Measurements from ENCODE around the gene ZNF490. TPM values are rescaled to one million over a fixed set of nuclear protein-coding genes. Genes with fewer than 3 reads are reported as not detected.
A peak's percentile ranks its signal among the peaks of the same experiment; 100 is the strongest.
"Not testable (repeated sequence)": the region's sequence is repeated elsewhere in the genome, so short reads cannot be mapped to it uniquely, and the experiment has no call there.

The ZNF490 gene
- total RNA-seq, 1 donor from 2014 or later: 5.1 TPM

DNA sequence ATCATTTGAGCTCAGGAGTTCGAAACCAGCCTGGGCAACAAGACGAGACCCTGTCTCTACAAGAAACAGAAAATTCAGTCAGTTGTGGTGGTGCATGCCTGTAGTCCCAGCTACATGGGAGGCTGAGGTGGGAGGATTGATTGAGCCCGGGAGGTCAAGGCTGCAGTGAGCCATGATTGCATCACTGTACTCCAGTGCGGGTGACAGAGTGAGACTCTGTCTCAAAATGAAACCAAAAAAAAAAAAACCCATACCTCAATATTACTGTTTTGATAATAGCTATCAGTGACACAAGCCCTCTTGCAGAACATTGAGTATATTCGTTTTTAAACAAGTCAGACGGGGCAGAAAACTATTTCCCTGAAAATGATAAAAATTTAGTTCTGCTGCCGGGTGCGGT is 16.3 kb upstream of the ZNF490 start:
- intact Hi-C loops (cut with DNase I): no loop called here
- no peak for DNase-seq (ENCODE audit: low spot score)

DNA sequence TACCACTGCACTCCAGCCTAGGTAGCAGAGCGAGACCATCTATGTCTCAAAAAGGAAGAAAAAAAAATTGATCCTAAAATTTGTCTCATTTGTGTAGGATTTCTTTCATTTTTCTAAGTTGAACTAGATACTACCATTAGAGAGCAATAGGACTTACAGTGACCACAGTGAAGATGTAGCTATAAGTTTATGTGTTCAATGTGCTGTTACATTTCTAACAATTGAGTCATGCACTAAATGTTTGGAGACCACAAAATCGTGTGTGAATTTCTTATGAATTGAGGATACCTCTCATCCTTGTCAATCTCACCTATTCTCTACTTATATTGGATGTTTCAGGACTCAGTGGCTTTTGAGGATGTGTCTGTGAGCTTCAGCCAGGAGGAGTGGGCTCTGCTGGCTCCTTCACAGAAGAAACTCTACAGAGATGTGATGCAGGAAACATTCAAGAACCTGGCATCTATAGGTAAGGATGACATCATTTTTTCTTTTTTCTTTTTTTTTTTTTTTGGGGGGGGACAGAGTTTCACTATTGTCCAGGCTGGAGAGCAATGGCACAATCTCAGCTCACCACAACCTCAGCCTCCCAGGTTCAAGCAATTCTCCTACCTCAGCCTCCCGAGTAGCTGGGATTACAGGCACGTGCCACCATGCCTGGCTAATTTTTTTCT is 12.9 kb upstream of the ZNF490 start:
- intact Hi-C loops (cut with DNase I): no loop called here
- no peak for DNase-seq (ENCODE audit: low spot score)

GRCh38 chr19:12621253-12622024 is 10.8 kb upstream of the ZNF490 start:
- intact Hi-C loops (cut with DNase I): not testable (repeated sequence)

DNA sequence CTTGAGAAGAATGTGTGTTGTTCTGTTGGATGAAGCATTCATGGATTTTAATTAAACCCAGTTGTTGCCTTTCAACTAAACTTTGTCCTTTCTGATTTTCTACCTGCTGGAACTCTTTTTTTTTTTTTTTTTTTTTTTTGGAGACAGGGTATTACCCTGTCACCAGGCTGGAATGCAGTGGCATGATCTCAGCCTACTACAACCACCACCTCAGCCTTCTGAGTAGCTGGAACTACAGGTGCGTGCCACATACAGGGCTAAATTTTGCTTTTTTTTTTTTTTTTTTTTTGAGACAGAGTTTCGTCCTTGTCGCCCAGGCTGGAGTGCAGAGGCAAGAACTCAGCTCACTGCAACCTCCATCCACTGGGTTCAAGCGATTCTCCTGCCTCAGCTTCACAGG is 7.0 kb upstream of the ZNF490 start:
- DNase-seq (ENCODE audit: low spot score): no peak
- intact Hi-C loops (cut with DNase I): no loop called here

More at GRCh38 chr19:12621253-12622024, 10.8 kb upstream of the ZNF490 start:
- not testable (repeated sequence) for DNase-seq (ENCODE audit: low spot score)

DNA sequence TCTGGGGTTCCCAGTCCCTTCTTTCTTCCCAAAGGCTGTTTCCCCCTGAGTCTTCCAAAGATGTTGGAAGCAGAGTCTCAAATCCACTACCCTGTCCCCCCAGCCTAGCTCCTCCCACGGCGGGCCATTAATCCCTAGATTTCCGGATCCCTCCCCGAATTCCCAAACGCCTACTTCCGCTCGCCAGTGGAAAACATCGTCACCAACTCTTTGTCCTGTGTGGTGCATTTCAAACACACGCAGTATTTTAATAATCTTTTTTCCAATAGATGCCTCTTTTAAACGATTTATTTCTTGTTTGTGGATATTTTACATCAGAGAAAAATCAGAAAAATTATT is 717 bp upstream of the ZNF490 start:
- intact Hi-C loops (cut with DNase I): loop anchor here (2.0 kb wide), 1 partner anchor 61 kb away; the partner anchor contains the start of gene ZNF564
- peak; percentile 79 for DNase-seq (ENCODE audit: low spot score)

DNA sequence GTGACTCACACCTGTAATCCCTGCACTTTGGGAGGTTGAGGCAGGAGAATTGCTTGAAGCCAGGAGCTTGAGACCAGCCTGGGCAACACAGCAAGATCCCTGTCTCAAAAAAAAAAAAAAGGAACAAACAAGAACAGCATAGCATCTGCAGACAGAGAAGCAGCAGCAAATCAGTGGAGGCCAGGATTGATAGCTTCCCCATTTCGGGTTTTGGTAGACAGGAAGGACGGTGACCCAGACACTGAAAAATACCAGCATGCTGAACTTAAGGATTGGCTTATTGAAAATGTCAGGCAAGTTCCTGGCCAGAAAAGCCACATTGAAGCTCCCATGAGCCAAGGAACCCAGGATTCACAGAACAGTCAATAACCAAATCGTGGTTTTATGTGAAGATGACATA is 3.0 kb downstream of the ZNF490 start:
- intact Hi-C loops (cut with DNase I): no loop called here
- no peak for DNase-seq (ENCODE audit: low spot score)

GRCh38 chr19:12606796-12607195 is 3.8 kb downstream of the ZNF490 start:
- no peak for DNase-seq (ENCODE audit: low spot score)
- intact Hi-C loops (cut with DNase I): no loop called here

GRCh38 chr19:12603714-12604113 is 6.9 kb downstream of the ZNF490 start:
- intact Hi-C loops (cut with DNase I): no loop called here
- no peak for DNase-seq (ENCODE audit: low spot score)

DNA sequence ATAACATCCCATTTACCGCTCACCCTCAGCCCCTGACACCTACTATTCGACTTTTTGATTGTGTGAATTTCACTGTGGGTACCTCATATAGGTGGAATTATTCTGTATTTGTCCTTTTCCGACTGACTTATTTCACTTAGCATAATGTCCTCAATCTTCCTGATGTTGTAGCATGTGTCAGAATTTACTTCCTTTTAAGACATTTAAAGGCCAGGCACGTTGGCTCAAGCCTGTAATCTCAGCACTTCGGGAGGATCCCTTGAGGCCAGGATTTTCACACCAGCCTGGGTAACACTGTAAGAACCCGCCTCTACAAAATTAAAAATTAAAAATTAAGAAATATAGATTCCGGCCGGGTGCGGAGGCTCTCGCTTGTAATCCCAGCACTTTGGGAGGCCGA is 13.0 kb downstream of the ZNF490 start:
- intact Hi-C loops (cut with DNase I): no loop called here
- no peak for DNase-seq (ENCODE audit: low spot score)

- intact Hi-C loops (cut with DNase I): no loop called here
- no peak for DNase-seq (ENCODE audit: low spot score)
Measured at GRCh38 chr19:12596927-12597548, 13.6 kb downstream of the ZNF490 start.

DNA sequence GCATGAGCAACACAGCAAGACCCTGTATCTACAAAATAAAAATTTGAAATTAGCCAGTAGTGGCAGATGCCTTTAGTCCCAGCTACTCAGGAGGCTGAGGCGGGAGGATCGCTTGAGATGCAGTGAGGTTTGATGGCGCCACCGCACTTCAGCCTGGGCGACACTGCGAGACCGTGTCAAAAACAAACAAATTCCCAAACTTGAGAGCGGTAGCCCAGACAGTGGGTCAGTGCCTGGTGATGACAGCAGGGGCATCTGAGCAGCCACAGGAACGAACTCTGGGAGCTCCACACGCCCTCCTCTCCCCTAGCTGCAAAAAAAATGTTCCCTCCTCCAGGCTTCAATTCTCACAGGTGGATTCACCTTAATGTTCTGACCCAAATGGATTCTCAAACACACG is 14.1 kb downstream of the ZNF490 start:
- intact Hi-C loops (cut with DNase I): no loop called here
- no peak for DNase-seq (ENCODE audit: low spot score)

DNA sequence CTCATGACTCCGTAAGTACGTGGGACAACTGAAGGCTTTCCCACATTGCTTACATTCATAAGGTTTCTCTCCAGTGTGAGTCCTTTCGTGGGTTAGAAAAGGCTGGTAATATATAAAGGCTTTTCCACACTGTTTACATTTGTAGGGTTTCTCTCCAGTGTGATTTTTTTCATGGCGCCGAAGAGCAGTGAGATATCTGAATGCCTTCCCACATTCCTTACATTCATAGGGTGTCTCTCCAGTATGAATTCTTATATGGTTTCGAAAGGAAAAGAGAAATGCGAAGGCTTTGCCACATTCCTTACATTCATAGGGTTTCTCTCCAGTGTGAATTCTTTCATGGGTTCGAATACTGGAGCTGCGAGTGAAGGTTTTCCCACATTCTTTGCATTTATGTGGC is 29.5 kb downstream of the ZNF490 start:
- intact Hi-C loops (cut with DNase I): no loop called here
- no peak for DNase-seq (ENCODE audit: low spot score)

DNA sequence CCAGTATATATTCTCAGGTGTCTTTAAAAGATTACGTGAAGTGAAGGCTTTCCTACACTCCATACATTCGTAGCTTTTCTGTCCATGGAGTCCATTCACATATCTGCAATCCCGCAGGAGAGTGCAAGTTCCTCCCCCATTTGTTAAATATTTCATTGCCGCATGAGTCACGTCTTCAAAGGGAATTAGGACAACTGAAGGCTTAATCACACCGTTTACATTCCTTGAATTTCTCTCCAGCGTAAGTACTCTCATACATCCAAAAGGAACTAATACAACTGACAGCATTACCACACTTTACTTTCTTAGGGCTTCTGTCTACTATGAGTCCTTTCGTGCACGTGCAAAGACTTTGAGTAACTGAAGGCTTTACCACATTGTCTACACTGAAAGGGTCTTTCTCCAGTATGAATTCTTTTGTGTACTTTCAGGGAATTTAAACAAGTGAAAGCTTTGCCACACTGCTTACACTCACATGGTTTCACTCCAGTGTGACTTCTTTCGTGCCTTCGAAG is 30.4 kb downstream of the ZNF490 start:
- no peak for DNase-seq (ENCODE audit: low spot score)
- intact Hi-C loops (cut with DNase I): no loop called here

DNA sequence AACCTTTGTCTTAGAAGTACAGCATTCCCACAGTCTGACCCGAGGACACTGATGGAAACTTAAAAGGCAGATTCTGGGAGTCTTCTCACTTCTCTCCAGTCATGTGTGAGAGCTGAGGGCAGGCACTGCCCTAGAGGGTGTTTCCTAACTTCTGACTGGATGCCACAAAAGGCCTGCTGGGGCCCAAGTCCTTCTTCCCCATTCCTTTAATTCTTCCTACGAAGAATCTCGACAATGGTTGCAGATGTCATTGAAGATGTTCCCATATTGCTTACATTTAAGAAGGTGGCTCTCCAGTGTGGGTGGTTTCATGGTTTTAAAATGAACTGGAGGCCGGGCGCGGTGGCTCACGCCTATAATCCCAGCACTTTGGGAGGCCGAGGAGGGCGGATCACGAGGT is 32.0 kb downstream of the ZNF490 start:
- intact Hi-C loops (cut with DNase I): no loop called here
- no peak for DNase-seq (ENCODE audit: low spot score)

GRCh38 chr19:12574036-12574435 is 36.6 kb downstream of the ZNF490 start:
- no peak for DNase-seq (ENCODE audit: low spot score)
- intact Hi-C loops (cut with DNase I): no loop called here

GRCh38 chr19:12567951-12568350 is 42.7 kb downstream of the ZNF490 start:
- intact Hi-C loops (cut with DNase I): no loop called here
- DNase-seq (ENCODE audit: low spot score): no peak

DNA sequence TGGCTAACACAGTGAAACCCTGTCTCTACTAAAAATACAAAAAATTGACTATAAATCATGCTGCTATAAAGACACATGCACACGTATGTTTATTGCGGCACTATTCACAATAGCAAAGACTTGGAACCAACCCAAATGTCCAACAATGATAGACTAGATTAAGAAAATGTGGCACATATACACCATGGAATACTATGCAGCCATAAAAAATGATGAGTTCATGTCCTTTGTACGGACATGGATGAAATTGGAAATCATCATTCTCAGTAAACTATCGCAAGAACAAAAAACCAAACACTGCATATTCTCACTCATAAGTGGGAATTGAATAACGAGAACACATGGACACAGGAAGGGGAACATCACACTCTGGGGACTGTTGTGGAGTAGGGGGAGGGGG is 44.2 kb downstream of the ZNF490 start:
- DNase-seq (ENCODE audit: low spot score); intact Hi-C loops (cut with DNase I): not testable (repeated sequence)

DNA sequence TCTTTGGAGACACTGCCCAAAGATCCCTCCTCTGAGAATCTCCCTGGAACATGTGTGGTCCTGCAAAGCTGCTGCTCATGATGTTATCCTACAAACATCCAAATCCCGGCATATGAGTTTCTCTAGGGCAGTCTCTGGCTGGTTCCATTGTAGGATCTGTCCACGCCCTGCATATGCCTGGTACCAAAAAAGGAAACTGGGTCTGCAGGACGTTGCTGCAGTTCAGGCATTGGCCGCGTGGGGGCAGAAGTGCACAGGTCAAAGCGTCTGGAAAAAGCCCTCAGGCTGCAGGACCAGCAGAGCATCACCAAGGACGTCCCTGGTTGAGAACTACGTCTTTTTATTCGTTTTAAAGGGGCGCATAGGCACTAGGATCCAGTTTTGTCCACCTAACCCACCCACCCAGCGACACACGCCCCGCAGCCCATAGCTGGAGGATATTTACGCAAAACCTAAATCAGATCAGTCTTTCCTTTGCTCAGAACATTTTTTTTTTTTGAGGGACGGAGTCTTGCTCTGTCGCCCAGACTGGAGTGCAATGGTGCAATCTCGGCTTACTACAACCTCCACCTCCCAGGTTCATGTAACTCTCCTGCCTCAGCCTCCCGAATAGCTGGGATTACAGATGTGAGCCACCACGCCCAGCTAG is 46.5 kb downstream of the ZNF490 start:
- DNase-seq (ENCODE audit: low spot score): peak; percentile 94
- intact Hi-C loops (cut with DNase I): loop anchor here (5.0 kb wide), 1 partner anchor 103 kb away; the partner anchor contains the start of genes MAN2B1 and WDR83

DNA sequence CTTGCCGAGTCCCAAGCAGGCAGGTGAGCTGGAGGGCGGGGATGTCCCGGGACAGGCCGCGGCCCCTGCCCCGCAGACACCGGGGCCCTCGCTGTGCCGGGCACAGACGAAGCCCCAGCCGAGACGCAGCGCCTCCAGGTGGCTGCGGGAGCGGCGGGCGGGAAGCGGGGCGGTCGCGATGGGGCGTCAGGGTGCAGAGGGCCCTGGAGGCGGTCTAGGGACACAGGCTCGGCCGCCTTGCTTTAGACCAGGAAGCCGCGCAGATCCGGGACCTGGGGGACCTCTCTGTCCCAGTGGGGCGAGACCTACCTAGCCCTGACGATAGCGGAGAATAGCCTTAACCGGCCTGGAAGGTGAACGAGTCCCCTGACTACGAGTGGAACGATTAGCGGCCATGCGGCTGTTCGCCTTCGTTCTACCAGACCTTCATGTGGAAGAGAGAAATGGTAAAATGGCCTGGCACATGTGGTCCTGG is 55.1 kb downstream of the ZNF490 start:
- DNase-seq (ENCODE audit: low spot score): no peak
- intact Hi-C loops (cut with DNase I): no loop called here

Measured in cardiac septum (tissue), 1 donor.